Stimulated activated CD4-positive, alpha-beta T cell treated with anti-CD3 and anti-CD28 coated beads, TNF-alpha, amount 100 ng/mL, for 1 hour (primary cell): Measurements from ENCODE around the gene ZSCAN21.

Experiments
- DNase-seq, 3 donors: peaks; one replicate each; pipeline ENCODE4 v3.0.0-alpha.2; 2020; ENCODE audit warnings: low read depth in 3 of 3, low spot score in 1 of 3

Gene ZSCAN21

GRCh38 chr7:100072462-100072861, 22.9 kb downstream of the ZSCAN21 start:
- DNase-seq: no peak

GRCh38 chr7:100074841-100075240, 25.3 kb downstream of the ZSCAN21 start:
- no peak for DNase-seq

- DNase-seq: no peak
Observed at GRCh38 chr7:100075418-100075817, 25.8 kb downstream of the ZSCAN21 start.

- DNase-seq: no peak
Observed at GRCh38 chr7:100077205-100077604, 27.6 kb downstream of the ZSCAN21 start.

GRCh38 chr7:100079024-100079560, 29.5 kb downstream of the ZSCAN21 start:
- DNase-seq: no peak

- DNase-seq: no peak
Observed at GRCh38 chr7:100080907-100081534, 31.4 kb downstream of the ZSCAN21 start.

GRCh38 chr7:100081535-100082102, 32.0 kb downstream of the ZSCAN21 start, which contains the start of gene ZNF3:
Gene ZNF3 (minus strand): TSS chr7:100081723. CDS start chr7:100077357, 4,366 bp downstream.
- peak; percentile 94 for DNase-seq

- DNase-seq: no peak
Observed at GRCh38 chr7:100082978-100083377, 33.4 kb downstream of the ZSCAN21 start.

GRCh38 chr7:100085515-100085914, 35.9 kb downstream of the ZSCAN21 start:
- DNase-seq: no peak

- DNase-seq: no peak
Observed at GRCh38 chr7:100087055-100087750, 37.6 kb downstream of the ZSCAN21 start.

- no peak for DNase-seq
Observed at GRCh38 chr7:100088095-100088620, 38.6 kb downstream of the ZSCAN21 start.

GRCh38 chr7:100088621-100089457, 39.3 kb downstream of the ZSCAN21 start, which contains the start of gene COPS6:
Gene COPS6 (plus strand): TSS chr7:100088969. CDS start chr7:100088991, 22 bp downstream.
- DNase-seq: peak; percentile 63 to 90 (median 73)

- DNase-seq: no peak
Observed at GRCh38 chr7:100089458-100090196, 40.1 kb downstream of the ZSCAN21 start.

GRCh38 chr7:100090527-100091410, 41.2 kb downstream of the ZSCAN21 start:
- no peak for DNase-seq

GRCh38 chr7:100091411-100092181, 42.0 kb downstream of the ZSCAN21 start:
- DNase-seq: no peak

- DNase-seq: no peak
Observed at GRCh38 chr7:100093054-100093453, 43.5 kb downstream of the ZSCAN21 start.

GRCh38 chr7:100093498-100093897, 43.9 kb downstream of the ZSCAN21 start:
- no peak for DNase-seq

- no peak for DNase-seq
Observed at GRCh38 chr7:100093925-100094486, 44.4 kb downstream of the ZSCAN21 start.
